IMR-90 (cell line): ENCODE results near the gene TP53I11. TPM values are rescaled to one million over a fixed set of nuclear protein-coding genes. Genes with fewer than 3 reads are reported as not detected.

Experiments used
- ATAC-seq: fragments of 200-7000 bp; cut with Tn5 transposase; 2 replicates; pipeline ENCODE4 v1.9.1; 2020; ENCODE audit warnings: low read depth, mild to moderate bottlenecking, moderate library complexity
- BruUV-seq: library from RNA; stranded (reverse); fragments of 400-500 nt; replicated peaks from 2 replicates; lab custom pipeline; 2021; lab: Mats Ljungman, UMichigan
- CTCF ChIA-PET: fragments of 300-600 bp; formaldehyde crosslinking; extraction: SDS; loops from one replicate; lab custom pipeline; 2021; ENCODE audit warnings: antibody characterized with exemption; lab: Yijun Ruan, JAX
- POLR2A ChIA-PET: fragments of 300-600 bp; sonication (Branson Sonifier 250); formaldehyde crosslinking; loops from one replicate; lab custom pipeline; 2022; ENCODE audit warnings: antibody characterized with exemption; ENCODE audit not compliant: unreplicated experiment; lab: Charles Lee
- DNase-seq: peaks from one replicate; pipeline ENCODE4 v3.0.0; 2013
- H2AFZ ChIP-seq: replicated peaks from 2 replicates; pipeline ENCODE3; 2013; ENCODE audit warnings: low read length, mild to moderate bottlenecking; ENCODE audit not compliant: poor library complexity
- H2AK5ac ChIP-seq: 2 replicates; pipeline ENCODE4 v1.6.1; 2013; ENCODE audit warnings: low read depth, low read length, inconsistent platforms
- H2AK9ac ChIP-seq: replicated peaks from 2 replicates; pipeline ENCODE3; 2013; ENCODE audit warnings: mild to moderate bottlenecking, low read depth, low read length, moderate library complexity; ENCODE audit not compliant: poor library complexity
- H2BK120ac ChIP-seq: 2 replicates; pipeline ENCODE4 v1.6.1; 2013; ENCODE audit warnings: low read depth, low read length, inconsistent platforms
- H2BK15ac ChIP-seq: 3 replicates; pipeline ENCODE4 v1.6.1; 2013; ENCODE audit warnings: low read depth, low read length, inconsistent platforms
- H2BK20ac ChIP-seq: 2 replicates; pipeline ENCODE4 v1.6.1; 2013; ENCODE audit warnings: low read depth, mild to moderate bottlenecking, inconsistent platforms, low read length, moderate library complexity
- H2BK5ac ChIP-seq: 2 replicates; pipeline ENCODE4 v1.6.1; 2013; ENCODE audit warnings: mild to moderate bottlenecking, low read depth, low read length, inconsistent platforms; ENCODE audit not compliant: poor library complexity, severe bottlenecking
- H3K14ac ChIP-seq: replicated peaks from 2 replicates; pipeline ENCODE4 v1.6.1; 2013; ENCODE audit warnings: low read depth, low read length, inconsistent platforms
- H3K18ac ChIP-seq: 2 replicates; pipeline ENCODE4 v1.6.1; 2013; ENCODE audit warnings: low read depth, low read length, control low read depth
- H3K23ac ChIP-seq: 2 replicates; pipeline ENCODE4 v1.6.1; 2013; ENCODE audit warnings: low read depth, low read length, inconsistent platforms
- H3K27ac ChIP-seq: 2 replicates; pipeline ENCODE4 v1.5.1; 2013; ENCODE audit warnings: mild to moderate bottlenecking, control low read depth, low read length; ENCODE audit not compliant: insufficient read depth
- H3K27me3 ChIP-seq: 2 replicates; pipeline ENCODE4 v1.6.1; 2013; ENCODE audit warnings: low read length; ENCODE audit not compliant: control insufficient read depth, insufficient read depth
- H3K36me3 ChIP-seq: 2 replicates; pipeline ENCODE4 v1.6.1; 2013; ENCODE audit warnings: low read length, mixed read lengths; ENCODE audit not compliant: control insufficient read depth, insufficient read depth
- H3K4ac ChIP-seq: 2 replicates; pipeline ENCODE4 v1.6.1; 2013; ENCODE audit warnings: low read depth, low read length, inconsistent platforms
- H3K4me1 ChIP-seq: 2 replicates; pipeline ENCODE4 v1.6.1; 2013; ENCODE audit warnings: low read length, mixed read lengths; ENCODE audit not compliant: control insufficient read depth, insufficient read depth
- H3K4me2 ChIP-seq: 2 replicates; pipeline ENCODE4 v1.6.1; 2013; ENCODE audit warnings: low read depth, mild to moderate bottlenecking, control low read depth, low read length, moderate library complexity
- H3K4me3 ChIP-seq: 2 replicates; pipeline ENCODE4 v1.5.1; 2013; ENCODE audit warnings: low read depth, mild to moderate bottlenecking, control low read depth, low read length, moderate library complexity; ENCODE audit not compliant: insufficient read depth
- H3K56ac ChIP-seq: 2 replicates; pipeline ENCODE4 v1.6.1; 2013; ENCODE audit warnings: low read length, inconsistent platforms; ENCODE audit not compliant: insufficient read depth; ENCODE audit errors: extremely low read depth
- H3K79me1 ChIP-seq, 2 experiments: 2 replicates each; pipeline ENCODE4 v1.6.1; 2013; ENCODE audit warnings: low read length in 2 of 2, inconsistent platforms in 1 of 2, low read depth in 1 of 2
- H3K9ac ChIP-seq: 2 replicates; pipeline ENCODE4 v1.6.1; 2013; ENCODE audit warnings: low read depth, low read length, control low read depth
- H3K9me1 ChIP-seq: 2 replicates; pipeline ENCODE4 v1.6.1; 2013; ENCODE audit warnings: low read length, inconsistent platforms; ENCODE audit not compliant: insufficient read depth
- H3K9me3 ChIP-seq: 2 replicates; pipeline ENCODE4 v1.6.1; 2013; ENCODE audit warnings: low read length; ENCODE audit not compliant: control insufficient read depth, insufficient read depth
- H4K20me1 ChIP-seq: 2 replicates; pipeline ENCODE4 v1.6.1; 2013; ENCODE audit warnings: low read length, inconsistent platforms; ENCODE audit not compliant: insufficient read depth
- H4K5ac ChIP-seq: 2 replicates; pipeline ENCODE4 v1.6.1; 2013; ENCODE audit warnings: mild to moderate bottlenecking, low read depth, low read length, control low read depth
- H4K8ac ChIP-seq, 2 experiments: 2 replicates each; pipeline ENCODE4 v1.6.1; 2013; ENCODE audit warnings: low read depth in 2 of 2, low read length in 2 of 2, control low read depth in 1 of 2, inconsistent platforms in 1 of 2
- H4K91ac ChIP-seq: 2 replicates; pipeline ENCODE4 v1.6.1; 2013; ENCODE audit warnings: low read depth, low read length, inconsistent platforms; ENCODE audit not compliant: insufficient read depth
- BHLHE40 ChIP-seq: fragments of 150-350 bp; IDR thresholded peaks from 2 replicates; pipeline ENCODE4 v1.6.1; 2016; ENCODE audit warnings: mild to moderate bottlenecking, low read depth, low read length
- CEBPB ChIP-seq: IDR thresholded peaks from 2 replicates; pipeline ENCODE4 v1.6.1; 2012; ENCODE audit warnings: low read depth, low read length, improper control_type of control experiment
- CHD1 ChIP-seq: IDR thresholded peaks from 2 replicates; pipeline ENCODE4 v1.6.1; 2012; ENCODE audit warnings: low read depth, low read length, improper control_type of control experiment
- CTCF ChIP-seq: conservative IDR thresholded peaks from 2 replicates; pipeline ENCODE4 v1.5.1; 2012; ENCODE audit warnings: mild to moderate bottlenecking, low read depth, low read length, improper control_type of control experiment
- ELK1 ChIP-seq: fragments of 150-350 bp; IDR thresholded peaks from 2 replicates; pipeline ENCODE4 v1.6.1; 2016; ENCODE audit warnings: low read depth, mild to moderate bottlenecking, low read length, moderate library complexity, borderline replicate concordance
- FOS ChIP-seq: fragments of 150-350 bp; IDR thresholded peaks from 2 replicates; pipeline ENCODE4 v1.6.1; 2016; ENCODE audit warnings: low read depth, low read length
- MAFK ChIP-seq: IDR thresholded peaks from 2 replicates; pipeline ENCODE4 v1.6.1; 2012; ENCODE audit warnings: low read depth, low read length, improper control_type of control experiment
- MAZ ChIP-seq: IDR thresholded peaks from 2 replicates; pipeline ENCODE4 v1.6.1; 2012; ENCODE audit warnings: low read depth, mild to moderate bottlenecking, low read length, improper control_type of control experiment, moderate library complexity, borderline replicate concordance
- MXI1 ChIP-seq: IDR thresholded peaks from 2 replicates; pipeline ENCODE4 v1.6.1; 2012; ENCODE audit warnings: low read depth, mild to moderate bottlenecking, low read length, moderate library complexity, borderline replicate concordance
- NFE2L2 ChIP-seq: fragments of 150-350 bp; IDR thresholded peaks from 2 replicates; pipeline ENCODE4 v1.6.1; 2016; ENCODE audit warnings: low read depth, mild to moderate bottlenecking, low read length
- POLR2A ChIP-seq: IDR thresholded peaks from 2 replicates; pipeline ENCODE4 v1.6.1; 2012; ENCODE audit warnings: mild to moderate bottlenecking, low read depth, low read length
- RAD21 ChIP-seq: IDR thresholded peaks from 2 replicates; pipeline ENCODE4 v1.6.1; 2012; ENCODE audit warnings: low read length, improper control_type of control experiment
- RCOR1 ChIP-seq: IDR thresholded peaks from 2 replicates; pipeline ENCODE4 v1.6.1; 2012; ENCODE audit warnings: mild to moderate bottlenecking, low read length, improper control_type of control experiment; ENCODE audit not compliant: insufficient replicate concordance
- RFX5 ChIP-seq: IDR thresholded peaks from 2 replicates; pipeline ENCODE4 v1.8.0; 2012; ENCODE audit warnings: low read depth, mild to moderate bottlenecking, low read length, moderate library complexity
- SMC3 ChIP-seq: fragments of 150-350 bp; IDR thresholded peaks from 2 replicates; pipeline ENCODE4 v1.6.1; 2016; ENCODE audit warnings: low read depth, mild to moderate bottlenecking, antibody characterized with exemption, low read length, moderate library complexity
- USF2 ChIP-seq: fragments of 150-350 bp; IDR thresholded peaks from 2 replicates; pipeline ENCODE4 v1.6.1; 2017; ENCODE audit warnings: mild to moderate bottlenecking, antibody characterized with exemption, low read length, low read depth
- WGBS, 2 experiments: methylation state at CpG; one replicate each; pipeline versions ENCODE4 v1.1.5 to v1.1.7; 2013; ENCODE audit warnings: missing lambda C conversion rate in 2 of 2; ENCODE audit not compliant: insufficient read length in 1 of 2; ENCODE audit errors: extremely low coverage in 2 of 2; 5-methylcytosine and 5-hydroxymethylcytosine counted together
- dilution Hi-C: fragments of 300-500 bp; cut with HindIII; formaldehyde crosslinking; loops from one replicate; pipeline ENCODE4 v1.14.3; 2018; ENCODE audit warnings: low sequenced_read_pairs; ENCODE audit not compliant: unreplicated experiment
- in situ Hi-C: fragments of 300-500 bp; cut with MboI; formaldehyde crosslinking; loops from 3 replicates; pipeline ENCODE4 v1.14.3; 2019; ENCODE audit warnings: low sequenced_read_pairs, inconsistent platforms, mixed read lengths
- intact Hi-C: fragments of 100-400 bp; cut with micrococcal nuclease; formaldehyde crosslinking; loops from 2 replicates; pipeline ENCODE4 v1.10.0; 2022
- polyA plus RNA-seq, 3 experiments: library from polyadenylated mRNA; depleted of rRNA; stranded (reverse); fragments of >200 nt; gene quantifications; 2 replicates each; pipeline ENCODE4 v1.2.3, GENCODE V29; 2012; ENCODE audit warnings: low replicate concordance in 1 of 3
- total RNA-seq: library from RNA; depleted of rRNA; stranded (reverse); fragments of >200 nt; gene quantifications from 2 replicates; pipeline ENCODE4 v1.2.3, GENCODE V29; 2012

Gene TP53I11
- total and polyA plus RNA-seq, 2 of the 4 experiments (the other 2 are of a cell fraction), result 3.9 to 22.0 TPM

- Histone ChIP-seq H4K8ac (no peak overlapping the region), H3K79me1 (peaks cover 6 to 14% of the 10 kb centered on the region in 2 experiments), H3K27me3 (no peaks in the 10 kb centered on the region), H4K91ac (no peak overlapping the region), H3K14ac (no peak overlapping the region), H3K9me1 (peaks cover 7% of the 10 kb centered on the region), H2AK9ac (peak overlapping the region; percentile 5), H3K23ac (no peak overlapping the region), H3K4me1 (no peaks in the 10 kb centered on the region; the same call in 1 of the 2 replicates), H3K18ac (no peak overlapping the region), H3K4me3 (no peak overlapping the region), H2AFZ (no peak overlapping the region), H2BK15ac (no peak overlapping the region), H2BK5ac (no peak overlapping the region), H3K9me3 (no peaks in the 10 kb centered on the region), H4K20me1 (peaks cover 34% of the 10 kb centered on the region), H2AK5ac (no peak overlapping the region), H2BK20ac (no peak overlapping the region), H3K36me3 (peaks cover 37% of the 10 kb centered on the region; the same call in 1 of the 2 replicates), H3K9ac (no peak overlapping the region), H3K4ac (no peak overlapping the region), H3K56ac (no peak overlapping the region), H2BK120ac (no peak overlapping the region), H3K27ac (no peak overlapping the region), H4K5ac (no peak overlapping the region), H3K4me2 (no peak overlapping the region)
- WGBS, 2 experiments, result 100% methylated on average over 1 of the region's 19 CpGs; no CpG with 5 or more reads in 1 of the 2 experiments
- CTCF ChIA-PET, result interaction anchor here (0.6 kb wide), 1 partner anchor 311 kb away, joined by 3 read pairs; no protein-coding TSS in a partner anchor
- in situ Hi-C loops, result loop anchor here (10.0 kb wide), 1 partner anchor 357 kb away; no protein-coding TSS in a partner anchor
- no TSS peak for BruUV-seq
- TF ChIP-seq NFE2L2, result no peak
- no peak for TF ChIP-seq ELK1
- TF ChIP-seq MAZ, result no peak
- TF ChIP-seq BHLHE40, result no peak
- TF ChIP-seq CTCF, result no peak
- no peak for TF ChIP-seq POLR2A
- TF ChIP-seq RCOR1, result no peak
- TF ChIP-seq RFX5, result no peak
- no peak for TF ChIP-seq USF2
- TF ChIP-seq MAFK, result no peak
- TF ChIP-seq MXI1, result no peak
- TF ChIP-seq FOS, result no peak
- no peak for TF ChIP-seq RAD21
- TF ChIP-seq SMC3, result no peak
- no peak for TF ChIP-seq CEBPB
- TF ChIP-seq CHD1, result no peak
- ATAC-seq (no peak), DNase-seq (no peak)
- POLR2A ChIA-PET, result no interaction called here
- dilution Hi-C loops, result no loop called here
- intact Hi-C loops, result no loop called here
Measured at GRCh38 chr11:44938066-44938691, 12.5 kb downstream of the TP53I11 start.
